Activated CD4-positive, alpha-beta T cell treated with anti-CD3 and anti-CD28 coated beads for 48 hours (primary cell): ENCODE data around the gene FHOD3.

Source experiments
- DNase-seq: peaks from one replicate; pipeline ENCODE4 v3.0.0-alpha.2; 2020

Gene FHOD3

GRCh38 chr18:36766836-36767235, 469.3 kb downstream of the FHOD3 start:
- no peak for DNase-seq

GRCh38 chr18:36769172-36769571, 471.7 kb downstream of the FHOD3 start:
- DNase-seq = no peak

DNA sequence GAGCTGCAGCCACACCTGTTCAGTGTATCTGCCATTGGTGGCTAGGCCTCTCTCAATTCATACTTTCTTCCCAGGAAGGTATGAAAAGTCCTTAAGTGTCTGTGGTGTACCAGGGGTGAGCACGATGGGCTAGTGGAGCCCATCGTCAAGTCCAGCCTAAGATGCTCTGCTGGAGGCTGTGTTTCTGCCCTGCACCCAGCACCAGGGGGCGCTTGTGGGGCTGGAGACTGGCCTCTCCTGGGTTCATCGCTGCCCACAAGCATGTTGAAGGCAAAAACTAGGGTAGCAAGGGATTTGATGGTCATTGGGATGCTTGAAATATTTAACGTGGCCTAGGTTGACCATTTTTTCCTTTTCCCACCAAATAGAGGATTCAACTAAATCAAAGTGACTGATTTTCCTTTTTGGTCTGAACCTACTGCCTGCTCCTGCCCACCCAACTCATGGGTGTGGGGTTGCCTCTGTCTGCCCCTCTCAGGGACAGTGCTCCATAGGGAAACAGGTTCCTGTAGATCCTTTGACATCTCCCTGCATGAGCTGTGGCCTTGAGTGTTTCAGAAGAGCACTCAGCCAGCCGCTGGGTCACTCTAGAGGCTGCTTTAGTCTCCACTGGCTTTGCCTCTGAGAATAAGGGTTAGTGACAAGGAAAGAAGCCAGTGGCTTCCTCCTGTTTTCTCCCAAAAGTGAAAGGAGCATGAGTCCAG, 472.2 kb downstream of the FHOD3 start:
- peak; percentile 37 for DNase-seq

GRCh38 chr18:36770315-36770946, 472.9 kb downstream of the FHOD3 start:
- DNase-seq = no peak

DNA sequence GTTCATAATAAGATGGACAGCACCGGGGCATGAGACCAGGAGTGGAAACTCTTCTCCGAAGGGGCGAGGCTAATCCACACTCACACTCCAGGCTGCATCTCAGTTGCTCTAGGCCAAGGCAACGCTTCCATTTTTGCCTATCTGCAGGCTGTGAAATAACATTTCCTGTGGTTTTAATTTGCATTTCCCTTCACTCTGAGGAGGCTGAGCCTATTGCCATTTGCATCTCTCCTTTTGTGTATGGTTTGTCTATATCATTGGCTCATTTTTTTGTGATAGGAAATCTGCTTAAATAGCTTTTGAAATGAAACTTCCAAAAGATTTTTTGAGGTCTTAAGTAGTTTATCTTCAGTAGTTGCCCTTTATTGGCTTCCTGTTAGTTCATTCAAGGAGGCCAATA, 473.7 kb downstream of the FHOD3 start:
- DNase-seq = no peak

GRCh38 chr18:36772241-36772723, 474.8 kb downstream of the FHOD3 start:
- DNase-seq = no peak

- no peak for DNase-seq
Observed at GRCh38 chr18:36775396-36775795, 477.9 kb downstream of the FHOD3 start.

DNA sequence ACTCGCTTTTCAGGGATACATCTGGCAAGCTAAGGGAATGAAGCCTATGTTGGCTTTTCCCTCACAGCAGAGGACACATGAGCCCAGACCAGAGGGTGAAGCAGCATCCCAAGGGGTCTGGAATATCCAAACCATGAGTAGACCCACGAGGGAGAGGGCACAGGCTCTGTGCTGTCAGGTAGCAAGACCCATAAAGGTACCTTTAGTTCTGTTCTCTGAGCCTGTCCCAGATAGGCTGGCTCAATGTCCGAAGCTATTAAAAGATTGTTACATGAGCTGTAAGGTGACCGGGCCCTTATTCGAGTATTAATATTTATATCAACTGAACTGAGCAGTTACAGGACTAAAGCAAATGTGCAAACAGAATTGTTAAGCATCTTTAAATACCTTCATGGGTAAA, 479.1 kb downstream of the FHOD3 start:
- DNase-seq = no peak

DNA sequence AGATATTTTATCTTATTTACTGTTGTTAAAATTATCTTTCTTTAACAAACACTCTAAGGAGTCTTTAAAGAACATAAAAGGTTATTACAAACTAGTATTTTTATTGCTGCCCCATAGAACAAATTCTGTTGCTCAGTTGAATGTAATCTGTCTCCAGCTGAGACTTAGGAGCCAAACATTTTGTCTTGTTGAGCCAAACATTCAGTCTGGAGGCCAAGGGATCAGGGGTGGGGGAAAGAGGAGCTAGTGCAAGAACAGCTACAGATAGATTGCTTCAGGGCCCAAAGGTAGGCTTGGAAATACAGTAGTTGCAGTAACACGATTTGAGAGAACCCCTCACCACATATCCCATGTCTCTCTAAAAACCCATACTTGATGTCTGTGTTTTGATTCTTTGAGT, 480.1 kb downstream of the FHOD3 start:
- DNase-seq = no peak

GRCh38 chr18:36780748-36781147, 483.2 kb downstream of the FHOD3 start:
- DNase-seq = no peak

DNA sequence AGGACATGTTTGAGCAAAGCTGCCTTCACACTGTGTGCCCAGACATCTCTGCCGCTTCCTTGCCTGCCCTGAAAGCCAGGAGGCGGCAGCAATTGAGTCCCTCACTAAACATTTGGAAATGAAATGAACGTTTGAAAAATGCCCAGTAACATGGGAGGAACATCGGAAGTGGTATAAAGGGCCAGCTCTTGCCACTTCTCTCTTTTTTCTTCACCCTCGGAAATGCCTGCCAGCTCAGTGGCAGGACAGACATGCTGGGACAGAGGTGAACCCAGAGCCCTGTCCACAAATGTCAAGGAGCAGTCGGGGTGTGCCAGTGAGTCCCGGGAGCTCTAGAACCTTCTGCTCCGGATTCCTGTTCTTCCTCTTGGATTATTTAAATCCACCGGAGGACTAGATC, 485.2 kb downstream of the FHOD3 start:
- DNase-seq = no peak

GRCh38 chr18:36783792-36784191, 486.3 kb downstream of the FHOD3 start:
- DNase-seq = no peak

DNA sequence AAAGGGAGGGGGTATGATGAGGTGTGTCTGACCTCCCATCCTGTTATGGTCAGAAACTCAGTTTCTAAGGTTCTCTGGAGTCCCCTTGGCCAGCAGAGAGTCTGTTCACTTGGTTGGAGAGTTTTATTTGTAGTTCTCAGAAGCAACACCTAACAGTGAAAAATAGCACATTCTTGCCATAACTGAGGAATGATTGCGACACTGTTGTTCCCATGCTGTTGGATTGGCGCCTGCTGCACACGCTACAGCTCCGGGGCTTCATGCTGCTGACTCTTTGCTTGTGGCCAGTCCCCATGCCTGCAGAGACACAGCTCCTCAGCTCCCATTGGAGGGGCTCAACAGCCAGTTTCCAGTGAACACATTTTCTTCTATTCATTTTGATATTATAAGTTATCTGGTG, 489.2 kb downstream of the FHOD3 start:
- no peak for DNase-seq

GRCh38 chr18:36792634-36793283, 495.2 kb downstream of the FHOD3 start:
- no peak for DNase-seq

DNA sequence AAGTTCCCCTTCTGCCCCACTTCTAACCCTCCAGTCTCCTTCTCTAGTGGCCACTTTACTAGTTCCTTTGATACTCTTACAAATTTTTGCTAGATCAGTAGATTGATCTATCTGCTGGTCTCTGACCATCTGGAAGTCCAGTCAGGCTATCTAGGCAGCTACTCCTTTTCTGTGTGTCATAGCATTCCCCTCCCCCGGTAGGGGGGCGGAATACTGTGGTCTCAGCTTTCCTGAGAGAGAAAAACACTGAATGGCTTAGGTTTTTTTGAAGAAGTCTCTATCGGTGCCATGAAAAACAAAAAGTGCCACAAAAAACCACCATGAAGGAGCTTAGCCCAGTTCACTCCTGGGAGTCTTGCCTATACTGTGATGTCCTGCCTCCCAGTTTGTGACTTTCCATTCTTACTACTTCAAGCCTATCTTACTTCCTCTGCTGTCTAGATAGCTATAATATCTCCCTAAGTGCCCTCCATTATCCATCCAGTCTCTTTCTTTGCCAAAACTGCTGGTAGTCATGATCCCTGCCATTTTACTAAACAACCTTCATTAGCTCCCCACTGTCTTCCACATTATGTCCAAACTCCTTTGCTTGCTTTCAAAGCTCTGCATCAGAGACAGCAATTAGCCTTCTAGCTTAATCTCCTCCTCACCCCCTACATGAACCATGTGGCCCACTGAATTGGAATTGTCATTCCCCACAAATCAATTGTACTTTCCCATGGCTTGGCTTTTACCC, 501.4 kb downstream of the FHOD3 start:
- no peak for DNase-seq

- no peak for DNase-seq
Observed at GRCh38 chr18:36805105-36805504, 507.6 kb downstream of the FHOD3 start.

DNA sequence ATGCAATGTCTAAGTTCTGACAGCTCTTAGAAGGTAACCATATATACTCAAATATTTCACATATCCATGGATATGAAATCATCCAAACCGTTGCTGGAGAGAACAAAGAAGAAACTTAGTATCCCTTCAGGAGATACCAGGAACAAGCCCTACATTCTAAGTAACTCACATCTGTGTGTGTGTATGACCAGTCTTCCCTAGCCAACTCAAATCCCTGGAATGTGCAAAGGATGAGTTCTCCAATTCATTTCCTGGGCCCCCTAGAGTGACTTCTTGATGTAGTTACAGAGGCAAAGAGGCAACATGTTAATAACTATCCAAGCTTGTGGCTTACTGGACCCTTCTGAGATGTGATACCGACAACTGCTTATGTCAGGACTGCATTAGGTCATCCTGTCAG, 511.2 kb downstream of the FHOD3 start:
- DNase-seq = no peak

GRCh38 chr18:36809590-36810381, 512.3 kb downstream of the FHOD3 start:
- peak; percentile 33 for DNase-seq

GRCh38 chr18:36811430-36811829, 513.9 kb downstream of the FHOD3 start:
- DNase-seq = no peak

GRCh38 chr18:36811955-36812354, 514.4 kb downstream of the FHOD3 start:
- DNase-seq = no peak

GRCh38 chr18:36812678-36813077, 515.2 kb downstream of the FHOD3 start:
- DNase-seq = no peak

DNA sequence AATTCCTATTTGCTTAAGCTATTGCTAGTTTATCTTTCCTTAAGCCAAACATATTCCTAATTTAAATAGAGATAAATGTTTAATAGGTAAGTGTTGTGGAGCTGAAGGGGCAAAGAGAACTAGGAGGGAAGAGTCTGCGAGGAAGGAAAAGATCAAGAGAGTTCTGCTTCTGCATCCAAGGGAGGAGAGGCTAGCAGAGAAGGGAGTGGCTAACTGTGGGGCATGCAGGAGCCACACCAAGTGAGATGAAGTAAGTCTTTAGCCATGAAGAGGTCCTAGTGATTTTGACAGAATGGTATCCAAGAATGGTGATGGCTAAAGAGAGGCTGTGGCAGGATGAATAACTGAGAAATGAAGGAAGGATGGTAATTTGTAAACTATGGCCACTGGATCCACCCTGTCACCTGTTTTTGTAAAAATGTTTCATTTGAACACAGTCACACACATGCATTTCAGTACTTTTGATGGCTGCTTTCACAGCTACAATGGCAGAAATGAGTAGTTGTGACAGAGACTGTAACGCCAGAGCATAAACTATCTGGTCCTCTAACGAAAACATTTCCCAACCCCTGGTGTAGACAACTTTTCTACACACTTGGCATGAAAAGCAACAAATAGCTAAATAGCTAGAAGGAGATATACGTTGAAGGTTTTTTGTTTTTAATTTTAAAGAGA, 515.7 kb downstream of the FHOD3 start:
- no peak for DNase-seq
